GM18507 (cell line): ENCODE data around the gene PSD.
A peak's percentile ranks its signal among the peaks of the same experiment; 100 is the strongest.

ENCODE experiments used
- DNase-seq: peaks from one replicate; pipeline ENCODE4 v3.0.0; 2011; ENCODE audit warnings: low read depth; ENCODE audit not compliant: insufficient read length; ENCODE audit errors: extremely low spot score
- FAIRE-seq: peaks from 2 replicates; lab custom pipeline; 2011; peaks lifted over from hg19 to GRCh38; lab: Jason Lieb, UNC

The PSD gene

GRCh38 chr10:102395400-102396316, 22.9 kb downstream of the PSD start, which contains the start of gene NFKB2:
Gene NFKB2, plus strand, starts transcription at chr10:102395705. Its CDS starts 255 bp downstream, at chr10:102395960.
- peak; percentile 87 for FAIRE-seq
- DNase-seq, result peak; percentile 78

- no peak for FAIRE-seq
- DNase-seq, result no peak
Observed at GRCh38 chr10:102394801-102395399, 23.7 kb downstream of the PSD start.

GRCh38 chr10:102394079-102394800, 24.3 kb downstream of the PSD start:
- FAIRE-seq, result peak; percentile 95

GRCh38 chr10:102393411-102394078, 25.0 kb downstream of the PSD start:
- FAIRE-seq (no peak), DNase-seq (no peak)

More at GRCh38 chr10:102394079-102394800, 24.3 kb downstream of the PSD start:
- peak; percentile 96 for DNase-seq

GRCh38 chr10:102392306-102392705, 26.3 kb downstream of the PSD start:
- DNase-seq (no peak), FAIRE-seq (no peak)

GRCh38 chr10:102389894-102390293, 28.7 kb downstream of the PSD start:
- no peak for FAIRE-seq
- DNase-seq, result no peak

- DNase-seq, result no peak
- no peak for FAIRE-seq
Observed at GRCh38 chr10:102384606-102385429, 33.8 kb downstream of the PSD start.

- no peak for DNase-seq
- FAIRE-seq, result peak; percentile 55
Observed at GRCh38 chr10:102384053-102384452, 34.5 kb downstream of the PSD start.

GRCh38 chr10:102382871-102383270, 35.7 kb downstream of the PSD start:
- FAIRE-seq (no peak), DNase-seq (no peak)

GRCh38 chr10:102381983-102382382, 36.6 kb downstream of the PSD start:
- FAIRE-seq, result no peak
- no peak for DNase-seq

GRCh38 chr10:102379383-102379782, 39.2 kb downstream of the PSD start:
- FAIRE-seq, result no peak
- DNase-seq, result no peak

- no peak for FAIRE-seq
- no peak for DNase-seq
Observed at GRCh38 chr10:102376901-102377300, 41.7 kb downstream of the PSD start.

- DNase-seq, result no peak
- no peak for FAIRE-seq
Observed at GRCh38 chr10:102375867-102376266, 42.7 kb downstream of the PSD start.

- FAIRE-seq, result no peak
- DNase-seq, result no peak
Observed at GRCh38 chr10:102375250-102375649, 43.3 kb downstream of the PSD start.

GRCh38 chr10:102371295-102371694, 47.3 kb downstream of the PSD start:
- FAIRE-seq (no peak), DNase-seq (no peak)

- FAIRE-seq, result no peak
Observed at GRCh38 chr10:102368077-102368476, 50.5 kb downstream of the PSD start.

GRCh38 chr10:102367441-102367840, 51.1 kb downstream of the PSD start:
- FAIRE-seq, result no peak
- no peak for DNase-seq

More at GRCh38 chr10:102368077-102368476, 50.5 kb downstream of the PSD start:
- DNase-seq, result no peak

- no peak for DNase-seq
- no peak for FAIRE-seq
Observed at GRCh38 chr10:102358712-102359382, 59.7 kb downstream of the PSD start.
